ENCODE results near the gene UBTF. TPM values are rescaled to one million over a fixed set of nuclear protein-coding genes. Genes with fewer than 3 reads are reported as not detected.
"Not testable (repeated sequence)": the region's sequence is repeated elsewhere in the genome, so short reads cannot be mapped to it uniquely, and the experiment has no call there.

Gene UBTF
- total and polyA plus RNA-seq, 2 of the 4 experiments (the other 2 are of a cell fraction), result 29.7 to 42.1 TPM

GRCh38 chr17:44241106-44241624 lies 21.7 kb upstream of the UBTF start:
- no TSS peak for BruUV-seq (replicated peaks)
- Histone ChIP-seq H4K5ac (ENCODE audit: low read depth, low read length) (no peak overlapping the region), H3K14ac (replicated peaks; ENCODE audit: low read depth, low read length) (no peak overlapping the region), H2BK120ac (ENCODE audit: low read depth, low read length) (no peak overlapping the region), H3K36me3 (ENCODE audit: control insufficient read depth, insufficient read depth, low read length) (no peaks in the 10 kb centered on the region), H2AK5ac (ENCODE audit: low read depth, low read length) (no peak overlapping the region), H3K56ac (ENCODE audit: extremely low read depth, insufficient read depth, low read length) (no peak overlapping the region), H3K4me1 (ENCODE audit: control insufficient read depth, insufficient read depth, low read length) (no peaks in the 10 kb centered on the region), H3K27ac (ENCODE audit: insufficient read depth, low read length) (no peak overlapping the region), H4K91ac (ENCODE audit: insufficient read depth, low read depth, low read length) (no peak overlapping the region), H3K9ac (ENCODE audit: low read depth, low read length) (no peak overlapping the region), H4K8ac (ENCODE audit: low read depth in 2 of 2, low read length in 2 of 2) (no peak overlapping the region), H3K4ac (ENCODE audit: low read depth, low read length) (no peak overlapping the region), H3K27me3 (ENCODE audit: control insufficient read depth, insufficient read depth, low read length) (peaks cover 10% of the 10 kb centered on the region), H3K4me3 (ENCODE audit: insufficient read depth, low read depth, low read length) (no peak overlapping the region), H3K18ac (ENCODE audit: low read depth, low read length) (no peak overlapping the region), H2BK5ac (ENCODE audit: low read depth, low read length, poor library complexity, severe bottlenecking) (no peak overlapping the region), H2BK20ac (ENCODE audit: low read depth, low read length) (no peak overlapping the region), H2AK9ac (replicated peaks; ENCODE audit: low read depth, low read length, poor library complexity) (no peak overlapping the region), H4K20me1 (ENCODE audit: insufficient read depth, low read length) (no peaks in the 10 kb centered on the region), H3K79me1 (ENCODE audit: low read depth in 1 of 2, low read length in 2 of 2) (no peaks in the 10 kb centered on the region), H3K23ac (ENCODE audit: low read depth, low read length) (no peak overlapping the region), H2BK15ac (ENCODE audit: low read depth, low read length) (no peak overlapping the region), H3K9me3 (ENCODE audit: control insufficient read depth, insufficient read depth, low read length) (no peaks in the 10 kb centered on the region), H3K9me1 (ENCODE audit: insufficient read depth, low read length) (no peaks in the 10 kb centered on the region), H3K4me2 (ENCODE audit: low read depth, low read length) (no peak overlapping the region), H2AFZ (replicated peaks; ENCODE audit: low read length, poor library complexity) (no peak overlapping the region)
- ATAC-seq (ENCODE audit: low read depth) (no peak), DNase-seq (no peak)
- TF ChIP-seq RCOR1 (IDR thresholded peaks at IDR 0.05; ENCODE audit: insufficient replicate concordance, low read length) (no peak), RFX5 (IDR thresholded peaks at IDR 0.05; ENCODE audit: low read depth, low read length) (no peak), NFE2L2 (IDR thresholded peaks at IDR 0.05; ENCODE audit: low read depth, low read length) (no peak), CEBPB (IDR thresholded peaks at IDR 0.05; ENCODE audit: low read depth, low read length) (no peak), RAD21 (IDR thresholded peaks at IDR 0.05; ENCODE audit: low read length) (no peak), MAFK (IDR thresholded peaks at IDR 0.05; ENCODE audit: low read depth, low read length) (no peak), CTCF (conservative IDR thresholded peaks at IDR 0.05; ENCODE audit: low read depth, low read length) (no peak)
- dilution Hi-C loops (cut with HindIII; ENCODE audit: low sequenced_read_pairs, unreplicated experiment), result no loop called here
- CTCF ChIA-PET, result no interaction called here
- in situ Hi-C loops (cut with MboI; ENCODE audit: low sequenced_read_pairs), result no loop called here
- no CpG with 5 or more reads among the region's 6 CpGs for WGBS, 2 experiments (ENCODE audit: extremely low coverage in 2 of 2, insufficient read length in 1 of 2)
- intact Hi-C loops (cut with micrococcal nuclease), result no loop called here
- POLR2A ChIA-PET (ENCODE audit: unreplicated experiment), result interaction anchor here (0.6 kb wide), 1 partner anchor 14 kb away, joined by 6 read pairs; no protein-coding TSS in a partner anchor

- H3K18ac ChIP-seq (ENCODE audit: low read depth, low read length); H3K9me1 ChIP-seq (ENCODE audit: insufficient read depth, low read length); in situ Hi-C loops (cut with MboI; ENCODE audit: low sequenced_read_pairs); H2AK5ac ChIP-seq (ENCODE audit: low read depth, low read length); H2BK120ac ChIP-seq (ENCODE audit: low read depth, low read length); H2BK15ac ChIP-seq (ENCODE audit: low read depth, low read length); H4K20me1 ChIP-seq (ENCODE audit: insufficient read depth, low read length); H4K5ac ChIP-seq (ENCODE audit: low read depth, low read length); BruUV-seq (replicated peaks); H2BK5ac ChIP-seq (ENCODE audit: low read depth, low read length, poor library complexity, severe bottlenecking); H3K4me3 ChIP-seq (ENCODE audit: insufficient read depth, low read depth, low read length); H3K27ac ChIP-seq (ENCODE audit: insufficient read depth, low read length); H3K23ac ChIP-seq (ENCODE audit: low read depth, low read length); H4K91ac ChIP-seq (ENCODE audit: insufficient read depth, low read depth, low read length); H3K4me1 ChIP-seq (ENCODE audit: control insufficient read depth, insufficient read depth, low read length); H3K36me3 ChIP-seq (ENCODE audit: control insufficient read depth, insufficient read depth, low read length); DNase-seq; H2AK9ac ChIP-seq (replicated peaks; ENCODE audit: low read depth, low read length, poor library complexity); H3K14ac ChIP-seq (replicated peaks; ENCODE audit: low read depth, low read length); CTCF ChIA-PET; dilution Hi-C loops (cut with HindIII; ENCODE audit: low sequenced_read_pairs, unreplicated experiment); H2BK20ac ChIP-seq (ENCODE audit: low read depth, low read length); H3K56ac ChIP-seq (ENCODE audit: extremely low read depth, insufficient read depth, low read length); H2AFZ ChIP-seq (replicated peaks; ENCODE audit: low read length, poor library complexity); H3K79me1 ChIP-seq (ENCODE audit: low read depth in 1 of 2, low read length in 2 of 2); POLR2A ChIA-PET (ENCODE audit: unreplicated experiment); H4K8ac ChIP-seq (ENCODE audit: low read depth in 2 of 2, low read length in 2 of 2); H3K4me2 ChIP-seq (ENCODE audit: low read depth, low read length); H3K9ac ChIP-seq (ENCODE audit: low read depth, low read length); H3K27me3 ChIP-seq (ENCODE audit: control insufficient read depth, insufficient read depth, low read length); intact Hi-C loops (cut with micrococcal nuclease); H3K9me3 ChIP-seq (ENCODE audit: control insufficient read depth, insufficient read depth, low read length); H3K4ac ChIP-seq (ENCODE audit: low read depth, low read length); ATAC-seq (ENCODE audit: low read depth): not testable (repeated sequence)
- no CpG with 5 or more reads among the region's 28 CpGs for WGBS, 2 experiments (ENCODE audit: extremely low coverage in 2 of 2, insufficient read length in 1 of 2)
Measured at GRCh38 chr17:44237886-44238285, 18.4 kb upstream of the UBTF start.

Data from IMR-90 (cell line).